Body of pancreas (tissue), 4 donors: Measurements from ENCODE around the gene VWA5B1. TPM values are rescaled to one million over a fixed set of nuclear protein-coding genes. Genes with fewer than 3 reads are reported as not detected.

Experiments used
- ATAC-seq: fragments of 150-250 bp; one replicate; pipeline ENCODE4 v1.9.1; 2016
- DNase-seq, 4 donors: peaks; one replicate each; pipeline ENCODE4 v3.0.0-alpha.2; 2019
- H3K27ac ChIP-seq, 4 donors: fragments of 200-600 bp; sonication (generic); 1 replicate in 3 of 4; 2 replicates in 1 of 4; pipeline versions ENCODE4 v1.5.1 to v1.6.1; 2016 to 2019; ENCODE audit warnings: mild to moderate bottlenecking in 1 of 4, mixed read lengths in 1 of 4, moderate library complexity in 1 of 4
- H3K27me3 ChIP-seq, 2 donors: fragments of 200-600 bp; sonication (generic); one replicate each; pipeline ENCODE4 v1.6.0; 2016; ENCODE audit warnings: mild to moderate bottlenecking in 1 of 2
- H3K36me3 ChIP-seq, 2 donors: fragments of 200-600 bp; sonication (generic); replicated peaks in 1 of 2; 2 replicates each; pipeline ENCODE4 v1.5.1; 2016; ENCODE audit warnings: low read depth in 2 of 2; ENCODE audit not compliant: insufficient read depth in 1 of 2
- H3K4me1 ChIP-seq: fragments of 200-600 bp; sonication (generic); one replicate; pipeline ENCODE4 v1.6.0; 2016
- H3K4me3 ChIP-seq, 2 donors: fragments of 200-600 bp; sonication (generic); 1 replicate in 1 of 2; 2 replicates in 1 of 2; pipeline ENCODE4 v1.5.1; 2016 to 2019
- H3K9me3 ChIP-seq, 3 donors: fragments of 200-600 bp; sonication (generic); 1 replicate in 2 of 3; 2 replicates in 1 of 3; pipeline ENCODE4 v1.5.1; 2016
- CTCF ChIP-seq, 7 experiments: fragments of 450-650 bp in 4 of 7; fragments of 200-600 bp in 3 of 7; sonication (generic) in 3 of 7; IDR thresholded peaks; one replicate each; pipeline ENCODE4 v1.5.1; 2016 to 2019; ENCODE audit warnings: antibody characterized with exemption in 7 of 7
- POLR2A ChIP-seq, 3 donors: fragments of 450-650 bp; IDR thresholded peaks; one replicate each; pipeline ENCODE4 v1.6.1; 2016; ENCODE audit warnings: antibody characterized with exemption in 3 of 3, mild to moderate bottlenecking in 2 of 3
- WGBS, 2 donors: methylation state at CpG; one replicate each; pipeline ENCODE4 v1.1.5; 2017; 5-methylcytosine and 5-hydroxymethylcytosine counted together
- intact Hi-C: fragments of 100-400 bp; cut with DNase I; formaldehyde crosslinking; loops from one replicate; pipeline ENCODE4 v1.15.1; 2023
- total RNA-seq, 2 donors: library from RNA; depleted of rRNA; stranded (reverse); fragments of >200 nt; gene quantifications; one replicate each; pipeline ENCODE4 v1.1.0, GENCODE V29; 2016

VWA5B1 gene
- total RNA-seq, 2 donors from 2014 or later = not detected

DNA sequence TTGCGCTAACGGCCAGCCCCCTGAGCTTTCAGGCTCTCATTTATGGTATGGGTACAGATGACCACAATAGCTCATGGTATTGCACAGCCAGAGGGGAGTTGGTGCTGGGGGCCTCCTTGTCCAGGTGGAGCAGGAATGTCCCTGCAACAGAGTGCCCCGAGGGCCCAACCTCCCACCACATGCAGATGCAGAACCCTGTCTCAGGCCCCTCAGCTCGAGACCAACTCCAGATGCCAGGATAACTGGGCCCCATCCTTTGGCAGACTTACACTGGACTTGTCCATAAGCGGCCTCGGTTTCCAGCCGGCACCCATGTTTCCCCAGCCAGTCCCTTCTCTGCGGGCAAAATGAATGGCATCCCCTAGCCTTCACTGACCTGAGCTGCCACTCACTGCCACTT lies 67.1 kb downstream of the VWA5B1 start:
- no peak overlapping the region for H3K4me3 ChIP-seq
- H3K27me3 ChIP-seq = no peaks in the 10 kb centered on the region
- no peak overlapping the region for H3K27ac ChIP-seq
- no peak for DNase-seq
- H3K9me3 ChIP-seq = no peaks in the 10 kb centered on the region
- TF ChIP-seq POLR2A (IDR thresholded peaks at IDR 0.05) (no peak), CTCF (IDR thresholded peaks at IDR 0.05) (no peak)
- H3K4me1 ChIP-seq = peaks cover 43% of the 10 kb centered on the region
- no peak for ATAC-seq
- intact Hi-C loops = no loop called here
- 83 to 84% methylated on average over 4 to 8 of the region's 8 CpGs for WGBS, 2 donors
- H3K36me3 ChIP-seq = no peaks in the 10 kb centered on the region

GRCh38 chr1:20358761-20359263 lies 68.1 kb downstream of the VWA5B1 start:
- peak overlapping the region in 2 of 4 donors; percentile 2 to 44 for H3K27ac ChIP-seq
- ATAC-seq (peak; percentile 95), DNase-seq (peak; percentile 89 to 94 (median 90))
- no peak for TF ChIP-seq CTCF (IDR thresholded peaks at IDR 0.05)
- no peak for TF ChIP-seq POLR2A (IDR thresholded peaks at IDR 0.05)
- H3K4me3 ChIP-seq = no peak overlapping the region
- peaks cover 43% of the 10 kb centered on the region for H3K4me1 ChIP-seq
- H3K9me3 ChIP-seq = no peaks in the 10 kb centered on the region
- H3K27me3 ChIP-seq = no peaks in the 10 kb centered on the region
- 5 to 7% methylated on average over 12 of the region's 12 CpGs for WGBS, 2 donors
- no peaks in the 10 kb centered on the region for H3K36me3 ChIP-seq
- intact Hi-C loops = no loop called here

DNA sequence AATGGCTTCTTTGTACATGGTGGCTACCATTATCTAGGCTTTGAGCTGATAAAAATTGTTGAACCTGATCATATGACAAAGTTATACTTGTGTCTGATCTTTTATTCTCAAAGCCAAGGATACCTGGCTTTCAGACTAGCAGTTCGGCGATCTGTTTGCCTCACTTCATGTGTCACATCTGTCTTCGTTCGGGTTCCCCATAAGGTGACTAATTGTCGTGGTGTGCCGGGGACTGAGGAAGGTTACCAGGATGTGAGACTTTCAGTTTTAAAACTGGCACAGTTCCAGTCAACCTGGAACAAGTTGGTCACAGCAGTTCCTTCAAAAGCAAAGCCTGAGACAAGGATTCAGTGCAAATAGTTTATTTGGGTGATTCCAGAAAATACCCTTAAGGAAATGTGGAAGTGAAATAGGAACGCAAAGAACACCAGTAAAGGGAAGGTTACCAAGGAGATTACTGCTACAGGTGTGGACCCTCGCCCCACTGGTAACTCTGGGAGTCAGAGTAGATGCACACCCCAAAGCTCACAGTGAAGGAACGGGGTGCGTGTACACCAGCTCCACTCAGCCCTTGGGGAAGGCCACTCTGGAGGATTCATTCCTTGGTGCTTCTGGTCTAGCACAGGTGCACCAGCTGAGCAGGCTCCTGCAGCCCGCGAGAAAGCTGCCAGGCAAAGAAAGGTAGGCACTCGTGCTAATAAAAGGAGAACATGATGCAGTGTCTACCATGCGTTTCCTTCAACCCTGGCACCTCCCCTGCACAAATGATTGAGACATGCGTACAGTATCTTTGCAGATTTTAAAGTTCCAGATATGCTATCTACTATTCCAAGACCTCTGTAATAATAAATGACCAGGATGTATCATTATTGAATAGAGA lies 69.0 kb downstream of the VWA5B1 start:
- 41 to 42% methylated on average over 15 of the region's 15 CpGs for WGBS, 2 donors
- no peaks in the 10 kb centered on the region for H3K36me3 ChIP-seq
- intact Hi-C loops = no loop called here
- no peaks in the 10 kb centered on the region for H3K27me3 ChIP-seq
- H3K4me1 ChIP-seq = peaks cover 43% of the 10 kb centered on the region
- ATAC-seq (peak; percentile 55), DNase-seq (peak; percentile 46 to 69 (median 60))
- TF ChIP-seq CTCF (IDR thresholded peaks at IDR 0.05) = no peak
- no peak for TF ChIP-seq POLR2A (IDR thresholded peaks at IDR 0.05)
- H3K9me3 ChIP-seq = no peaks in the 10 kb centered on the region
- no peak overlapping the region for H3K4me3 ChIP-seq
- peak overlapping the region in 3 of 4 donors; percentile 2 to 44 (median 19) for H3K27ac ChIP-seq

- no peaks in the 10 kb centered on the region for H3K36me3 ChIP-seq
- no peak for TF ChIP-seq CTCF (IDR thresholded peaks at IDR 0.05)
- no peak for TF ChIP-seq POLR2A (IDR thresholded peaks at IDR 0.05)
- H3K9me3 ChIP-seq = no peaks in the 10 kb centered on the region
- ATAC-seq = no peak
- no peak overlapping the region for H3K27ac ChIP-seq
- no peak for DNase-seq
- H3K27me3 ChIP-seq = peaks cover 0 to 12% of the 10 kb centered on the region in 2 donors
- H3K4me3 ChIP-seq = no peak overlapping the region
- 78 to 97% methylated on average over 5 to 7 of the region's 7 CpGs for WGBS, 2 donors
- H3K4me1 ChIP-seq = peaks cover 44% of the 10 kb centered on the region
- intact Hi-C loops = no loop called here
These were observed 70.7 kb downstream of the VWA5B1 start for GRCh38 chr1:20361401-20361800.
